ENCODE measurements around the gene MOCOS.
"Not testable (repeated sequence)": the region's sequence is repeated elsewhere in the genome, so short reads cannot be mapped to it uniquely, and the experiment has no call there.

- TF ChIP-seq CTCF (IDR thresholded peaks at IDR 0.05); REST (IDR thresholded peaks at IDR 0.05; ENCODE audit: insufficient read depth in 1 of 2, low read depth in 2 of 2, low read length in 1 of 2): not testable (repeated sequence)
These were observed 19.0 kb upstream of the MOCOS start for GRCh38 chr18:36168296-36168695.
